Activated naive CD8-positive, alpha-beta T cell treated with anti-CD3 and anti-CD28 coated beads, Interleukin-2, amount 50 U/mL, for 16 hours (primary cell): ENCODE measurements around the gene RPRD1A.
A peak's percentile ranks its signal among the peaks of the same experiment; 100 is the strongest.
"Not testable (repeated sequence)": the region's sequence is repeated elsewhere in the genome, so short reads cannot be mapped to it uniquely, and the experiment has no call there.

ENCODE experiments used
- DNase-seq: peaks from one replicate; pipeline ENCODE4 v3.0.0-alpha.2; 2020; ENCODE audit warnings: low read depth, low spot score

RPRD1A gene, protein sequence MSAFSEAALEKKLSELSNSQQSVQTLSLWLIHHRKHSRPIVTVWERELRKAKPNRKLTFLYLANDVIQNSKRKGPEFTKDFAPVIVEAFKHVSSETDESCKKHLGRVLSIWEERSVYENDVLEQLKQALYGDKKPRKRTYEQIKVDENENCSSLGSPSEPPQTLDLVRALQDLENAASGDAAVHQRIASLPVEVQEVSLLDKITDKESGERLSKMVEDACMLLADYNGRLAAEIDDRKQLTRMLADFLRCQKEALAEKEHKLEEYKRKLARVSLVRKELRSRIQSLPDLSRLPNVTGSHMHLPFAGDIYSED

DNA sequence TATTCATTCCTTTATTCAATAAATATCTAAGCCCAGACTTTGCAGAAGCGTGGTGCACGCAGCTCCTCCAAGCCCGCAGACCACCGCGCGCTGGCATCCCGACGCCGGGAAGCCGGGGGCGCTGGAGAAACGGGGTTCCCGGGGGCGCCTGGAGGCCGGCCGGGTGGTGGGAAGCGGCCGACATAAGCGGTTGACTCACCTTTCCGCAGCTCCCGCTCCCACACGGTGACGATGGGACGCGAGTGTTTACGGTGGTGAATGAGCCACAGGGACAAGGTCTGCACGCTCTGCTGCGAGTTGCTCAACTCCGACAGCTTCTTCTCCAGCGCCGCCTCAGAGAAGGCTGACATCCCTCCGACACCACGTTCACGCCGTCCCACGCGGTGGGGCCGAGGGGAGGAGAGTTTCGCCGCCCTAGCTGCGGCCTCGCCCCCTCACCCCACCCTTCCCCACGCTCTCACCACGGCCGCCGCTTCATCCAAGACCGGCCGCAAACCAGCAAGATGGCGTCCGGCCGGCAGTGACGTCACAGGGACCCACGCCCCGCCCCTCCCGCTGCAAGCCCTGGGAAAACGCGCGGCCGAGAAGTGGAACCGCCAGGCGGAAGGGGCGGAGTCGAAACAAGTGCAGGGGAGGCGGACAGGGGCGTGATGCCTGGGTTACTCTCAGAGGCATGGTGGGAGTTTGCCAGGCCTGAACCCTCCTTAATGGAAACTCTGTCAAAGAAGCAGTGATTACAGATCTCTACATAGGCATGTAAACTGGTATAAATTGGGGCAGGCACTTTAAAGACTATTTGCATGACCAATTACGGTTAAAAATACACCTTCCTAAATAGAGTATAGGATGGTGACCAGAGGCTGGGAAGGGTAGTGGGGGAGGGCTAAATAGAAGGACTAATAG is at the start of gene RPRD1A:
Gene RPRD1A, minus strand, starts transcription at position 505 of the 903 bp plus-strand sequence. Its CDS starts 155 bp downstream, at position 350.
- peak; percentile 97 for DNase-seq

DNA sequence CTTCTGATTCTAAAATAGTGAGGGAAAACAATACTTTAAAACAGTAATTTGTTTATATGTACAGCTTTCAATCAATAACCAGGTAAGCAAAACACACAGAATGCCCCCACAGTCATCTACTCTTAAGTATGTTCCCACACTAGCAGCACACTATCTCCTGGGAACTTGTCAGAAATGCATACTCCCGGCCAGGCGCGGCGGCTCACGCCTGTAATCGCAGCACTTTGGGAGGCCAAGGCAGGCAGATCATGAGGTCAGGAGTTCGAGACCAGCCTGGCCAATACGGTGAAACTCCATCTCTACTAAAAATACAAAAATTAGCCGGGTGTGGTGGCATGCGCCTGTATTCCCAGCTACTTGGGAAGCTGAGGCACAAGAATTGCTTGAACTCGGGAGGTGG is 49.4 kb upstream of the RPRD1A start:
- not testable (repeated sequence) for DNase-seq

DNA sequence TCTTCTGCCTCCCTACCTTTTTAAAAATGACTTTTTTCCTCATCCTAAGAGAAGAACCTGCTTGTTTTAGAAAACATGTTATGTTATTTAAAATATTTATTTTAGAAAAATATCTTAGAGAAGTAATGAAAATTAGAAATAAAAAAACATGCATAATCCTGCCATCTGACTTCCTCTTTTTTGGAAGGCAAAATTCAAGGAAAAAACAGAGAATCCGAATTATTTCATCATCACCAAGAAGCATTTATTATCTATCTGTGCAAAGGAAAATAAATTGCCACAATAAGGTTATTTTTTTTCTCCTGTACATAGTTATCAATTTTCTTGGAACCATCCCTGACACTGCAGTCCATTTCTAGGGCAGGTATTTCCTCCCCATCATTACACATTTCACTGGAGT is 47.4 kb upstream of the RPRD1A start:
- DNase-seq: no peak

DNA sequence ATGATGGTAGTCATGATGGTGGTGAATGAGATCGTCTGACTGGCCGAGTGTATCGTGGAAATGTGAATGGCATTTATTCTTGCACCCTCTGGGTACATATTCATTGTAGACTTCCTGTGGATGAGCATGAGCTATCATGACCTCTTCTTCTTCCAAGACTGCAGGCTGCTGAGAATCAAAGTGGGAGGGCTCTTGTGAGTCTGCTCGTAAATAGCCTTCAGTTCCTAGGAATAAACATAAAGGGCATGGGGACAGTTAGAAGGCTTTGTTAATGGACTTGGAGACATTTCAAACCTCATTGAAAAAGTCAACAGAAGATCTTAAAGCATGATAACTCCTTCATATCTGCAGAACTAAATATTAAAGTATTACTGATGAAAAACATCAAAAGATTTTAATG is 46.9 kb upstream of the RPRD1A start:
- no peak for DNase-seq

DNA sequence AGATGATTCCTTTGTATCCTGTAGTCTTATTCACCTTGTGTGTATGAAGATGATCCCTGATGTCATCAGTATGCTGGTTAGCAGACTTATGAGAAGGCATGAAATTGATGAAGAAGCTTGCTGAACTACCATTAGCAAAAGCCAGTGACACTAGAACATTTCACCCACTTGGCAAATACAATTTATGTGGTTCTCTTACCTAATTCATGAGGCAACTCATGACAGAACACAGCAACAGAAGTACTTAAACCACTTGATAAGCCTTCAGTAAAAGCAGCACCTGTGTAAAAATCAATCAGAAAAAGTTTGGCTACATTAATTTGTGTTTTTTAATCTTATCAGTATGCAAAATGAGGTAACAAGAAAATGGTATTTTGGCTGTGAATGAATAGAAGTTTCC is 44.9 kb upstream of the RPRD1A start:
- DNase-seq: no peak

DNA sequence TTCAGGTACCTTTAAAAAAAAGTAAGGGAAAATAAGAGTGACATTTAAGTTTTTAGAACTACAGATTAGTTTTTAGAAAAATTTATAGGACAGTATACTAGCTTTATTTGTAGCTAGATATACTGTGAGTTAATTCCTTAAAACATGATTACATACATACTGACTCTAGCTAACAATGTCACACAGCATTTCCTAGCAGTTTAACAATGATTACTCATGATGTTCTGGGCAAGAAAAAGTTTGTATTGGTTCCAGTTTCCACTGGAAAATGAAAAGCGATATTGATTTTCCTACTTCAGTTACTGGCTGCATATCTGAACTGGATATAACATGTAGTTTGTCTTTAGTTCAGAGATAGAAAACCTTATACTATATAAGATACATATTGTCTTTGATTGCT is 42.4 kb upstream of the RPRD1A start:
- no peak for DNase-seq

DNA sequence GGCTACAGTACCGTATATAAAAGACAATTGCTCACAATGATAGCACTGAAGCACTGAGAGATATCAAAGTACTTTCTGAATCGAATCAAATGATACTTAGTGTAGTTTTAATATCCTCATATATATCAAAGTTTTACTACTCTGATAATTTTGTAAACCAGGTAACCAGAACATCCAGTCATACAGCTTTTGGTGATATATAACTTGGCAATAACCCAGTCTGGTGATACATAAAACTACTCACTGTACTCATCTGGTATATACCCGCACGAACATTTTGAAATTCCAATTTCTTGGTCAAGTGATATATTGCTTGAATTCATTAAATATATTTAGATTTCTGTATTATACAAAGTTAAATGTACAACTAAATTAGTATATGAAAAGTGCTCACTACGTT is 41.2 kb upstream of the RPRD1A start:
- DNase-seq: no peak

DNA sequence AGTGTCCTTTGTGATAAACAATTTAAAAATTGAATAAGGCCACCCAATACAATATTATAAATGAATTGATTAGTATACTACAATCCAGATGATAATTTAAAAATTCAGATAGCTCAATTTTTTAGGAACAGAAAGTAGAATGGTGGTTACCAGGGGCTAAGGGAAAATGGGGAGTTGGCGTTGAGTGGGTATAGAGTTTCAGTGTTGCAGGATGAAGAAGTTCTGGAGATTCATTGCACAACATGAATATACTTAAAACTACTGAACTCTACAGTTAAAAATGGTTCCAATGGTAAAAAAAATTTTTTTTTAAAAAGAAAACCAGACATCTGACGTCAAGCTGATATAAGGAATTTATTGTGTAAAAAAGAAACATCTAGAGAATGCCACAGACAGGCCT is 40.8 kb upstream of the RPRD1A start:
- no peak for DNase-seq

DNA sequence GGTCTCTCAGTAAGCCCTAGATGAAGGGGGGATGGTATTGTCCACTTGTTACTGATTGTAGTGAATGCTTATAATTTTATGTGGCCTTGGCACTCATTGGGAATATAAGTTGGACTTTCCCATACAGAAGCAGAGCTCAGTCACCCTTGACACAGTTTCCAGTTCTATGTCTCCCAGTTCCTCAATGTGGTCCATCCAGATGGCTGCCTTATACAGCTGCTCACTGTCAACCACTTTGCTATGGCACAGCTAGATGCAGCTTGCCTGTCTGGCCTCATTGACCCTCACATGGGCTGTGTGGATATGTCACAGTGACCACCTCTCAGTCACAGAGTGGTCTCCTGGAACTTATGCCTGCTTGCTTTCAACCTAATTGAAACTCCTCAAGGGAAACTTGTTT is 40.1 kb upstream of the RPRD1A start:
- no peak for DNase-seq

DNA sequence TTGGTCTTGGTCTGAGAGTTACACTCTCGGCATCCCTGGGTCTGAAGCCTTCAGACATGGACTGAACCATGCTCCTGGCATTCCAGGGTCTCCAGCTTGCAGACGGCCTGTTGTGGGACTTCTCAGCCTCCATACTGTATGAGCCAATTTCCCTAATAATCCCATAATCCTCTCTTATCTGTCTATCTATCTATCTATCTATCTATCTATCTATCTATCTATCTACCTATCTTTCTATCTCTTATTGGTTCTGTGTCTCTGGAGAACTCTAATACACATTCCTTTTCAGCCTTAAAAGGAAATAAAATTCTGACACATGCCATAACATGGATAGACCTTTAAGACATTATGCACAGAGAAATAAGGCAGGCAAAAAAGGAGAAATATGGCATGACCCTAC is 37.4 kb upstream of the RPRD1A start:
- no peak for DNase-seq

DNA sequence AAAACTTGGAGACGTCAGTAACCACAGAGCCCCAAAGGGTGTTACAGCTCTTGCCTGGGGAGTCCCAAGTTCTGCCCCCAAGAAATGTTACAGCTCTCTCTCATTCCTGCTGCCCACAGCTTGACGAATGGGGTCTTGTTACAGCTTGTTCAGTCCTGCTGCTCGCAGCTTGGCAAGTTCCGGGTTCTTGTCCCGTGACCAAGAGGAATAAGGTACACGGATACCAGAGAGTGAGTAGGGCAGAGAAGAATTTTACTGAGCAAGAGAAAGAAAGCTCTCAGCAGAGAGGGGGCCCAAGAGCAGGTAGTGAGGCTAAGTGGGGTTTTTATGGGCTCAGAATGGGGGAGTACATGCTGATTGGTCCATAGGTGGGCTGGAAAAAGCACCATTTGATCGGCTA is 34.6 kb upstream of the RPRD1A start:
- DNase-seq: no peak

DNA sequence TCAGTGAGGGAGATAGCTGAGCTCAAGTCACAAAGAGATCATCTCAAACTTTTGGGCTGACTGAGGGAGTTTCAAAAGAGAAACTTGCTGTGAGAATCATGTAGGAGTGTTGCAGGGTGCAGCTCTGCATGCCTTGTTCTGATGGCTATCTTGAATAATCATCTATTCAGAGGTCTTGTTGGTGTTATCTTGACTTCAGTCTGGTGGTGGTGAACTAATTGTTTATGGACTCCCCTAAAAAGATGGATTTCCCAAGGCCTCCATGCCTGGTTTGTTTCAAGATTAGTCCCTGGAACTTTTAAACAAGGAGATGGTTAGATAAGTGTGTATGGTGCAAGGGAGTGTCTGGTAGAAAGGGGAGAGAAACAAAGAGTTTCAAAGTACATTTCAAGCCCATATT is 32.0 kb upstream of the RPRD1A start:
- DNase-seq: no peak

DNA sequence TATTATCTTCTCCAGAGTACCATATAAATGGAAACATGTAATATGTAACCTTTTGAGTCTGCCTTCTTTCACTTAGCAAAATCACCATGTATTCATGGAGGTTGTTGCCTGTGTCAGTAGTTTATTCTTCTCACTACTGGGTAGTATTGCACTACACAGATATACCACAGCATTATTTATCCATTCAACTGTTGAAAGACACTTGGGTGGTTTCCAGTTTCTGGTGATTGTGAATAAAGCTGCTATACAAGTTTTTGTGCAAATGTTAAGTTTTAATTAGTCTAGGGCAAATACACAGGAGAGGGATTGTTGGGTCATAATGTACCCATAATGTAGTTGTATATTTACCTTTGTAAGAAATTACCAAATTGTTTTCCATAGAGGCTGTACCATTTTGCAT is 29.6 kb upstream of the RPRD1A start:
- DNase-seq: no peak

DNA sequence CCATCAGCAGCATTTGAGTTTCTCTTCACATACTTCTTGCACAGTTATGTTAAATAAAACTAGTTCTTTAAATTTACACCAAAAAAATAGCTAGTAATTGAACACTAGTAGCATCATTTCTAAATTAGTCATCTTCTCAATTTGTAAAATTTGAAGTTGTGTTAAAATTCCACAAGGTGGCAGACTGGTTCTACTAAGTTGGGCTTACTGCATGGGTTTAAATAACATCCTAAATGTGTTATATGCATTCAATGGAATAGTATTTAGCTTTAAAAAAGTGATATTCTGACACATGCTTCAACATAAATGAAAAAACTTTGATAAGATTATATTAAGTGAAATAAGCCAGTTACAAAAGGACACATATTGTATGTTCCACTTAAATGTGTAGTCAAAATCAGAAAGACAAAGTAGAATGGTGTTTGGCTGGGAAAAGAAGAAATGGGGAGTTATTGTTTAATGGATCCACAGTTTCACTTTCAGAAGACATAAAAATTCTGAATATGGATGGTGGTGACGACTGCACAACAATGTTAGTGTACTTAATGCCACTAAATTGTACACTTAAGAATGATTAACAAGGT is 28.7 kb upstream of the RPRD1A start:
- DNase-seq: no peak

DNA sequence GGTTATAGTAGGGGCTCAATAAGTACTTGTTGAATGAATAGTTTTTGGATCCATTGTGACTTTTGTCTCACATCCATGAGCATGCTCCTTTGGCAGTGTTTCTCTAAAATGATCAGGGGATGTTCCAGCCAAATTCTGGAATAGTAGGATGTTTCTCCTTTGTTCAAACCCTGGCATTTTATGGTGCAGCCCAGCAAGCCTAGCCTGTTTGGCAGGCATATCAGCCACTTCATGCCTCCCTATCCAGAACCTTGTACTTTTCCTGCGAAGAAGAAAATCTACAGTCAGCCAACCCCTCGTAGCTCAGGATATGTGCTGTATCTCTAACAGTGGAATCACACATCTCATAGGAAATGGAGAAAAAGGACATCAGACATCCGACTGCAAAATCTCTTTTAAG is 27.1 kb upstream of the RPRD1A start:
- DNase-seq: no peak

DNA sequence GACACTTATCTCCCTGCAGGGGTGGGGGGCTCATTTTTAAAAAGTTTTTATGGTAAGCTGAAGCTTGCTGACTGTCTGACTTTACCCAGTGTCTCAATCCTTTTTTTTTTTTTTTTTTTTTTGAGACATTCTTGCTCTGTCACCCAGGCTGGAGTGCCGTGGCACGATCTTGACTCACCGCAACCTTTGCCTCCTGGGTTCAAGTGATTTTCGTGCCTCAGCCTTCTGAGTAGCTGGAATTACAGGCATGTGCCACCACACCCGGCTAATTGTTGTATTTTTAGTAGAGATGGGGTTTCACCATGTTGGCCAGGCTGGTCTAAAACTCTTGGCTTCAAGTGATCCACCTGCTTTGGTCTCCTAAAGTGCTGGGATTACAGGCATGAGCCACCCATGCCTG is 24.8 kb upstream of the RPRD1A start:
- not testable (repeated sequence) for DNase-seq

DNA sequence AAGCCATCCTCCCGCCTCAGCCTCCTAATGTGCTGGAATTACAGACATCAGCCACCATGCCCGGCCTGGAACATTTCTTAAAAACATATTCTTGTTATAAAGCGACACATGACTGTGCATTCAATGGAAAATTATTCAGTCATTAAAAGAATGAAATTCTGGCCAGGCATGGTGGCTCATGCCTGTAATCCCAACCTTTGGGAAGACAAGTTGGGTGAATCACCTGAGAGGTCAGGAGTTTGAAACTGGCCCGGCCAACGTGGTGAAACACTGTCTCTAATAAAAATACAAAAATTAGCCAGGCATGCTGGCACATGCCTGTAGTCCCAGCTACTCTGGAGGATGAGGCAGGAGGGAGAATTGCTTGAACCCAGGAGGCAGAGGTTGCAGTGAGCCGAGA is 21.6 kb upstream of the RPRD1A start:
- DNase-seq: no peak

DNA sequence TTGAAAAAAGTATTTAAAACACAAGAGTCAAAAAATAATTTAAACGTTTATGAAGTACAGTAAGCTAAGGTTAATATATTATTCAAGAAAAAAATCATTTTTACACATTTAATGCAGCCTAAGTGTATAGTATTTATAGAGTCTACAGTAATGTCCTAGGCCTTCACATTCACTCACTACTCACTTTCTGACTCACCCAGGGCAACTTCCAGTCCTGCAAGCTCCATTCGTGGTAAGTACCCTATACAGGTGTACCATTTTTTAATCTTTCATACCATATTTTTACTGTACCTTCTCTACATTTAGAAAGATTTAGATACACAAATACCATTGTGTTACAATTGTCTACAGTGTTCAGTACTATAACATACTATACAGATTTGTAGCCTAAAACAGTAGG is 20.9 kb upstream of the RPRD1A start:
- no peak for DNase-seq

DNA sequence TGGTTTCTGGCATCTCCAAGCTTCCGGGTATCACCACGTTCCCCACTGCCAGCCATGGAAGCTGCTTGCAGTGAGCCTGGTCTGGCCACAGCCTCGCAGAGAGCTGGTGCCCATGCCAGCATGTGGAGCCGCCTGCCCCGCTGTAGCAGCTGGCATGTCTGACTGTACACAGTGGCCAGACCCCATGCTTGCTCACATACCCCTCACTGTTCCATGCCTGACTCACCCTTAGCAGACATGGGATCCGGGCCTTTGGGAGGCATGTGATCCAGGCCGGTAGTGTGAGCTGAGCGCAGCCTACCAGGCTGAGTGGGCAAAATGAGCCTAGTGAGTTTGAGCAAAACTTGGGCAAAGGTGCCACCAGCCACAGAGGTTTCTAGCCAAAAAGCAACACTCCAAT is 18.8 kb upstream of the RPRD1A start:
- DNase-seq: no peak

DNA sequence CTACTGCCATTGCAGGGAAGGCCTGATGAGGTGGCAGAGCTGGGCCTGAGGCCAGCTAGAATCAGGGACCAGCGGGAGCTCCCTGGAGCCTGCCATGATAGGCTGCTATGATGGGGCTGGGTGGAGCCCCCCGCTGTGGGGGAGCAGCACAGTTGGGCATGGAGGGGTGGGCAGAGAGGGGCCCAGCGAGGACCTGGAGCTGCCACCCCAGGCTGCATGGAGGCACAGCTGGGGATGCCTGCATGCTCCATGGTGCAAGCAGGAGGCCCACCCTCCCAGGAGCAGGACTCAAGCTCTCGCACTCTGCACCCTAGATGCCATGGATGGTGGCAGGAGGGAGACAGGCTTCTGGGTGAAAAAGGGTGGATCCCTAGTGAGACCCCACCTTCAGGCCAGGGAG is 17.8 kb upstream of the RPRD1A start:
- DNase-seq: no peak

DNA sequence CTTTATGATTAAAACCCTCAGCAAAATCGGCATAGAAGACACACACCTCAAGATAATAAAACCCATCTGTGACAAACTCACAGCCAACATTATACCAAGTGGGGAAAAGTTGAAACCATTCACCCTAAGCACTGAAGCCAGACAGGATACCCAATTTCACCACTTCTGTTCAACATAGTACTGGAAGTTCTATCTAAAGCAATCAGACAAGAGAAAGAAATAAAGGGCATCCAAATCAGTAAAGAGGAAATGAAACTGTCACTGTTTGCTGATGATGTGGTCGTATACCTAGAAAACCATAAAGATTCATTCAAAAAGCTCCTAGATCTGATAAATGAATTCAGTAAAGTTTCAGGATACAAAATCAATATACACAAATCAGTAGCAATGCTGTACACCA is 16.4 kb upstream of the RPRD1A start:
- DNase-seq: no peak

DNA sequence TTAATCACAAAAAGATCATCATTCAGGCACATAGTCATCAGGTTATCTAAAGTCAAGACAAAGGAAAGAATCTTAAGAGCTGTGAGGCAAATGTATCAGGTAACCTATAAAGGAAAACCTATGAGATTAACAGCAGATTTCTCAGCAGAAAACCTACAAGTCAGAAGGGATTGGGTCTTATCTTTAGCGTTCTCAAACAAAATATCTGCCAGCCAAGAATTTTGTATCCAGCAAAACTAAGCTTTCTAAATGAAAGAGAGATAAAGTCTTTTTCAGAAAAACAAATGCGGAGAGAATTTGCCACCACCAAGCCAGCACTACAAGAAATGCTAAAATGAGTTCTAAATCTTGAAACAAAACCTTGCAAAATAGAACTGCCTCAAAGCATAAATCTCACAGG is 13.8 kb upstream of the RPRD1A start:
- DNase-seq: not testable (repeated sequence)
